ENCODE measurements around the gene HOTAIR. TPM values are rescaled to one million over a fixed set of nuclear protein-coding genes. Genes with fewer than 3 reads are reported as not detected.
A peak's percentile ranks its signal among the peaks of the same experiment; 100 is the strongest.

HOTAIR gene
- polyA plus RNA-seq, 1 experiment: 11.4 TPM

DNA sequence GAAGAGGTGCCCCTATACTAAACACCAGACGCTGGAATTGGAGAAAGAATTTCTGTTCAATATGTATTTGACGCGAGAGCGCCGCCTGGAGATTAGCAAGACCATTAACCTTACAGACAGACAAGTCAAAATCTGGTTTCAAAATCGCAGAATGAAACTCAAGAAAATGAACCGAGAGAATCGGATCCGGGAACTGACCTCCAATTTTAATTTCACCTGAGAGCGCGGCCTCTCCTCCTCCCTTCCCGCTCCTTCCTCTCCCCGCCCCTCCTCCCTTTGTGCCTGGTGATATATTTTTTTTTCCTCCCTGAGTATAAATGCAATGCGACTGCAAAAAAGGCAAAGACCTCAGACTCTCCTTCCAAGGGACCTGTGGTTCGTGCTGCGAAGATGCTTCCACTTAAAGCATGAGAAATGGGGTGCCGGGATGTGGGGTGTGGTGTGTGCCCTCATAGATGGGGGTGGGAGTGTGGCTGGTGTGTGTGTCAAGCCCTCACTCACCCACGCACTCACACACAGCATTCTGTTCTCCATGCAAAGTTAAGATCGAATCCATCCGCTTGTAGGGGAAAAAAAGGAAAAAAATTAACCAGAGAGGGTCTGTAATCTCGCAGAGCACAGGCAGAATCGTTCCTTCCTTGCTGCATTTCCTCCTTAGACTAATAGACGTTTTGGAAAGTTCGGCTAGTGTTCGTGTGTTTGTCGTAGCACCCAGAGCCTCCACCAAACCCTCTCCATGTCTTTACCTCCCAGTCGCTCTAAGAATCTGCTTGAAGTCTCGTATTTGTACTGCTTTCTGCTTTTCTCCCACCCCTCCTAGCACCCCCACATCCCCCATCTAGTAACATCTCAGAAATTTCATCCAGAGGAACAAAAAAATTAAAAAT lies 14.7 kb upstream of the HOTAIR start:
- CTCF ChIA-PET: interaction anchor here (0.7 to 5.8 kb wide), 13 partner anchors 9 to 276 kb away, joined by 3 to 90 read pairs (median 7); partner anchors contain the start of genes HOXC8 and HOXC9
- DNase-seq (ENCODE audit: low read depth): no peak
- H3K4me3 ChIP-seq (ENCODE audit: low read depth, low read length): no peak overlapping the region

DNA sequence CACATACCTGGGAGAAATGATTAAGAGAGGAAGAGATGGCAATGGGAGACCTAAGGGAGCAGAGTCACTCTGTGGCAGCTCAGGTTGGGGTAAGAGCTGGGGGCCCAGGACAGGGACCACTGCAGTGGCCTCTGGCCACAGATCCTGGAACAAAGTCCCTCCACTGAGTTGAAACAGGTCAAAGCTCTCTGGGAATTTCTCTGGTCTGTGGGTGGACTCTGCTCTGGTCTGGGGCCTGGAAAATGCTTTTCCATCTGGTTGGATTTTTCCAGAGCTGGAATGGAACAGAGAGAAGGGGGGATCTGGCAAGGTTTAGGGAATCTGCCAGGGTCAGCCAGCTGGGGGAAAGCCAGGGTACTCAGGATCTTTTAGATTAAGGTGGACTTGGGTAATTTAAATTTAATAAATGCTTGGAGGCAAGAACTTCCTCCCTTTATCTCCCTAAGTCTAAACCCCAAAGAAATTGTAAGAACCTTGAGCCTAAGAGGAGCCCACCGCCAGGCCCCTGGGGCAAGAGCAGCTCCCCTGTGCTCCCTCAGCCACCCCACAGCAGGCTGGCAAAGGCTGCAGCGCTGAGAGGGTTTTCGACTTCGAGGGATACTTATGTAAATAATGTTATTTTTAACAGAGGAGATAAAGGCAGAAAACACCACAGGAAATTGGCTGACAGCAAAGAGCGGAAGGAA lies 13.9 kb upstream of the HOTAIR start:
- H3K36me3 ChIP-seq (ENCODE audit: control insufficient read depth, insufficient read depth, low read length): no peaks in the 10 kb centered on the region; the same call in 1 of the 2 replicates
- peaks cover 9% of the 10 kb centered on the region for H3K27me3 ChIP-seq (ENCODE audit: control insufficient read depth, insufficient read depth, low read length)
- ChIA-PET POLR2A (interaction anchor here (0.6 kb wide), 1 partner anchor 20 kb away, joined by 5 read pairs; the partner anchor contains the start of gene HOXC8), CTCF (interaction anchor here (0.7 to 5.8 kb wide), 14 partner anchors 8 to 275 kb away, joined by 3 to 90 read pairs (median 4); partner anchors contain the start of genes HOXC8 and HOXC9)
- DNase-seq (ENCODE audit: low read depth): no peak
- H3K4me3 ChIP-seq (ENCODE audit: low read depth, low read length): no peak overlapping the region
- TF ChIP-seq, protein P1, sequence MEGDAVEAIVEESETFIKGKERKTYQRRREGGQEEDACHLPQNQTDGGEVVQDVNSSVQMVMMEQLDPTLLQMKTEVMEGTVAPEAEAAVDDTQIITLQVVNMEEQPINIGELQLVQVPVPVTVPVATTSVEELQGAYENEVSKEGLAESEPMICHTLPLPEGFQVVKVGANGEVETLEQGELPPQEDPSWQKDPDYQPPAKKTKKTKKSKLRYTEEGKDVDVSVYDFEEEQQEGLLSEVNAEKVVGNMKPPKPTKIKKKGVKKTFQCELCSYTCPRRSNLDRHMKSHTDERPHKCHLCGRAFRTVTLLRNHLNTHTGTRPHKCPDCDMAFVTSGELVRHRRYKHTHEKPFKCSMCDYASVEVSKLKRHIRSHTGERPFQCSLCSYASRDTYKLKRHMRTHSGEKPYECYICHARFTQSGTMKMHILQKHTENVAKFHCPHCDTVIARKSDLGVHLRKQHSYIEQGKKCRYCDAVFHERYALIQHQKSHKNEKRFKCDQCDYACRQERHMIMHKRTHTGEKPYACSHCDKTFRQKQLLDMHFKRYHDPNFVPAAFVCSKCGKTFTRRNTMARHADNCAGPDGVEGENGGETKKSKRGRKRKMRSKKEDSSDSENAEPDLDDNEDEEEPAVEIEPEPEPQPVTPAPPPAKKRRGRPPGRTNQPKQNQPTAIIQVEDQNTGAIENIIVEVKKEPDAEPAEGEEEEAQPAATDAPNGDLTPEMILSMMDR (IDR thresholded peaks at IDR 0.05; ENCODE audit: insufficient read depth, low read depth, low read length): no peak

More for the DNA sequence above, 14.7 kb upstream of the HOTAIR start:
- H3K36me3 ChIP-seq (ENCODE audit: control insufficient read depth, insufficient read depth, low read length): no peaks in the 10 kb centered on the region; the same call in 1 of the 2 replicates
- TF ChIP-seq, protein P1 (IDR thresholded peaks at IDR 0.05; ENCODE audit: insufficient read depth, low read depth, low read length): peak; percentile 54
- POLR2A ChIA-PET: no interaction called here
- H3K27me3 ChIP-seq (ENCODE audit: control insufficient read depth, insufficient read depth, low read length): peaks cover 9% of the 10 kb centered on the region

DNA sequence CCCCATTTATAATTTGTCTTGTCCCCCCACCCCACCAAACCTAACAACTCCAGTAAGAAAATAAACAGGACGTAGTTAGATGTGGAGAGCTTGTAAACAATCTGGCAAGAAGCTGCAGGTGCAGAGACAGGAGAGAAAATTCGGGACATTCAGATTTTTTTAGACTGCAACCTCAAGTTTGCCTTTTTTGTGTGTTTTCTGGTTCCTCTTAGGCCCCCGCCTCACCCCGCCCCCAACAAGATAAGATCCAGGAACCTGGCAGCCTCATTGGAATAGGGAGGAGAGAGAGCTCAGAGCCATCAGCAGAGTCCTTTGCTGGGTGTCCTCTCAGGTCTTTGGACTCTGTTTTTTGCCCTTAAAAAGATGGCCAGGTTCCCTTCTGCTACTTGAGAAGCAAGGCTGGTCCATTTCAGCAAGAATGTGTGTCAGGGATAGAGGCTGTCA lies 13.1 kb upstream of the HOTAIR start:
- Histone ChIP-seq H3K36me3 (ENCODE audit: control insufficient read depth, insufficient read depth, low read length) (no peaks in the 10 kb centered on the region; the same call in 1 of the 2 replicates), H3K27me3 (ENCODE audit: control insufficient read depth, insufficient read depth, low read length) (peaks cover 6% of the 10 kb centered on the region; the same call in 1 of the 2 replicates), H3K4me3 (ENCODE audit: low read depth, low read length) (no peak overlapping the region)
- POLR2A ChIA-PET: interaction anchor here (0.6 kb wide), 1 partner anchor 21 kb away, joined by 5 read pairs; the partner anchor contains the start of gene HOXC8
- TF ChIP-seq, protein P1 (IDR thresholded peaks at IDR 0.05; ENCODE audit: insufficient read depth, low read depth, low read length): no peak
- CTCF ChIA-PET: interaction anchor here (1.0 to 5.8 kb wide), 13 partner anchors 12 to 241 kb away, joined by 3 to 90 read pairs (median 8); partner anchors contain the start of genes HOXC8 and HOXC9
- DNase-seq (ENCODE audit: low read depth): no peak

DNA sequence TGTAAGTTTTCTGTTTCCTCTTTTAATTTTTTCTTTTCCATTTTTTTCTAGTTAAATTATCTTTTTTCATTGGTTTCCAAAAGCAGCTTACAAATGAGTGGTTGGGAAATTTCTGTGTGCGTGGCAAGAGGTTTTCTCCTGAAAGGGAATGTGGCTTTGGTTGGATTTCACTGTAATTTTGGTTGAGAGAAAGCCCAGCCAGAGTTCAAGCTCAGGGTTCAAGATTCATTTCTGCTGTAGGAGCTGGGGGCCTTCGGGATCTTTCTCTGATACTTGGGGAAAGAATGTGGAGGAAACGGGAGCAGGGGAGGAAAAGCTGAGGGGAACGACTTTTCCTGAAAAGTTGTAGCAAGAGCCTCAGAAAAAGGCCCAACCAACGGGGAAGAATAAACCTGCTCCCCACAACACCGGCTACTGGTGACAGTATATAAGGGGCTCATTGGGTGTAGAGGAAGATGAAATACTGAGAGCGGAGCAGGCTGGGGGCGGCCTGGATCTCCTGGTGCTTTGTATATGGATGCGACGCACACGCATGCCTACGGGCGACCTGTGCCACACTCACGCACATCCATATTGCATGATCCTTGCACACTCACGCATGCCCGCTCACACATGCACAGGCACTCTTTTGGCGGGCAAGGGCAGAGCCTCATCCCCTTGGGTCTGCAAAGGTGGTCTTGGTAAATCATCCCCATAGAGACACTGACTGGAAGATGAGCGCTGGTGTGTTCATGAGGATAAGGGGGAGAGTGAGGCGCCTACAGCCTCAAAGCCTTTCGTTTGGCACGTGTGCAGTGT lies 12.1 kb upstream of the HOTAIR start:
- POLR2A ChIA-PET: no interaction called here
- no peak for DNase-seq (ENCODE audit: low read depth)
- H3K27me3 ChIP-seq (ENCODE audit: control insufficient read depth, insufficient read depth, low read length): peaks cover 5% of the 10 kb centered on the region; the same call in 1 of the 2 replicates

More for the DNA sequence above, 12.1 kb upstream of the HOTAIR start:
- no peaks in the 10 kb centered on the region; the same call in 1 of the 2 replicates for H3K36me3 ChIP-seq (ENCODE audit: control insufficient read depth, insufficient read depth, low read length)
- peak overlapping the region; percentile 60 for H3K4me3 ChIP-seq (ENCODE audit: low read depth, low read length)
- TF ChIP-seq, protein P1 (IDR thresholded peaks at IDR 0.05; ENCODE audit: insufficient read depth, low read depth, low read length): no peak
- CTCF ChIA-PET: interaction anchor here (0.9 to 5.8 kb wide), 12 partner anchors 13 to 240 kb away, joined by 3 to 90 read pairs (median 11); partner anchors contain the start of genes HOXC5, HOXC8 and HOXC9

All from BJ (cell line).